AG04450 (cell line): ENCODE measurements around the gene GALNT2. TPM values are rescaled to one million over a fixed set of nuclear protein-coding genes. Genes with fewer than 3 reads are reported as not detected.

Experiments used
- CTCF ChIA-PET: fragments of 300-600, 350-600 bp; formaldehyde crosslinking; extraction: SDS; loops from one replicate; lab custom pipeline; 2022; ENCODE audit warnings: antibody characterized with exemption, inconsistent platforms; lab: Charles Lee
- POLR2A ChIA-PET: fragments of 350-600 bp; formaldehyde crosslinking; extraction: SDS; loops from one replicate; lab custom pipeline; 2021; ENCODE audit warnings: antibody characterized with exemption, inconsistent platforms; lab: Yijun Ruan, JAX
- DNase-seq: peaks from one replicate; pipeline ENCODE4 v3.0.0-alpha.2; 2011; ENCODE audit warnings: low read depth, low spot score
- H3K27ac ChIP-seq: one replicate; pipeline ENCODE4 v1.5.1; 2012; ENCODE audit warnings: low read depth, low read length, control low read depth
- H3K27me3 ChIP-seq: one replicate; pipeline ENCODE4 v1.6.0; 2012; ENCODE audit warnings: low read length; ENCODE audit not compliant: control insufficient read depth, insufficient read depth
- H3K4me3 ChIP-seq: 2 replicates; pipeline ENCODE4 v1.5.1; 2011; ENCODE audit warnings: mild to moderate bottlenecking, low read depth, low read length, control low read depth
- H3K9me3 ChIP-seq: 2 replicates; pipeline ENCODE4 v1.5.1; 2012; ENCODE audit warnings: low read length; ENCODE audit not compliant: control insufficient read depth, insufficient read depth
- CTCF ChIP-seq: IDR thresholded peaks from 2 replicates; pipeline ENCODE4 v1.5.1; 2011; ENCODE audit warnings: low read depth, low read length, control low read depth, inconsistent platforms
- polyA plus RNA-seq: library from polyadenylated mRNA; depleted of rRNA; stranded (reverse); fragments of >200 nt; gene quantifications from 2 replicates; pipeline ENCODE4 v1.2.3, GENCODE V29; 2011

The GALNT2 gene
- polyA plus RNA-seq, 1 experiment = 121 TPM

DNA sequence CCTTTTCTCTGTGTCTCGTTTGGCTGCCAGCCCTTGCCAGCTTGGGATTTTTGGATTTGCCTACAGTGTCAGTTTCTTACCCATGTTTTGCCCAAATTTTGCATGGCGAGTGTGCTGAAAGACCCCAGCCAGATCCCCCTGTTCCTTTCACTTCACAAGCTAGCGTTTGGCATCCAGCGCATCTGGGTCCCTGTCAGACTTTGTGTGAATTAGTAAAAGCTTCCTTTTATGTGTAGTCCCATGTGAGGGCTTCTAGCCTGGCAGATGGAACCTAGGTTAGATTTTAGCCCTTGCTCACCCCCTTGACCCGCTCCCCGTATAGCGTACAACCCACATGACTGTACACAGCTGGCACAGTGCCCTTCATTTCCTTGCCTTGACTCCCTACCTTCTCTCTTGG, 22.3 kb upstream of the GALNT2 start:
- H3K4me3 ChIP-seq = no peak overlapping the region
- TF ChIP-seq CTCF = no peak
- H3K27me3 ChIP-seq = peaks cover 9% of the 10 kb centered on the region
- POLR2A ChIA-PET = no interaction called here
- H3K9me3 ChIP-seq = no peaks in the 10 kb centered on the region
- no peak for DNase-seq
- no peak overlapping the region for H3K27ac ChIP-seq
- CTCF ChIA-PET = no interaction called here

- no peak for TF ChIP-seq CTCF
- H3K27me3 ChIP-seq = peaks cover 11% of the 10 kb centered on the region
- no peak for DNase-seq
- no peak overlapping the region for H3K27ac ChIP-seq
- H3K9me3 ChIP-seq = no peaks in the 10 kb centered on the region
- POLR2A ChIA-PET = no interaction called here
- H3K4me3 ChIP-seq = no peak overlapping the region
- CTCF ChIA-PET = no interaction called here
These were observed 19.7 kb upstream of the GALNT2 start for GRCh38 chr1:230047114-230047865.

DNA sequence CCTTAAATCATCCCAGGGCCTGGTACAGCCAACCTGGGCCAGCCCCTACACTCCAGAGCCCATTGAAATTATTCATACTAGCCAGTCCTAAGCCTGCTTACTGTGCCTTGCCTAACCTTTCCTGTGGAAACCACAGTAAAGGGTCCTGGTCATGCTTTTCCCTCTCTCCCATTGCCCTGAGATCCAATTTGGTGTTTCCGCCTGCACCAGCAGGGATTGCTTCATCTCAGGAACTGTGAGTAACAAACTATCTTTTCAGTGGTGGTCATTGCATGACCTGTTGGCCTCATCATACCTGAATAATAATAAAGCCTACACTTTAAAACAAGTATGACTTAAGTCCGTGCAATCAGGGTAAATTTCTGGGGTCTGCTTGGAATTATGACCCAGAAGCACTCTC, 18.7 kb upstream of the GALNT2 start:
- CTCF ChIA-PET = no interaction called here
- DNase-seq = no peak

DNA sequence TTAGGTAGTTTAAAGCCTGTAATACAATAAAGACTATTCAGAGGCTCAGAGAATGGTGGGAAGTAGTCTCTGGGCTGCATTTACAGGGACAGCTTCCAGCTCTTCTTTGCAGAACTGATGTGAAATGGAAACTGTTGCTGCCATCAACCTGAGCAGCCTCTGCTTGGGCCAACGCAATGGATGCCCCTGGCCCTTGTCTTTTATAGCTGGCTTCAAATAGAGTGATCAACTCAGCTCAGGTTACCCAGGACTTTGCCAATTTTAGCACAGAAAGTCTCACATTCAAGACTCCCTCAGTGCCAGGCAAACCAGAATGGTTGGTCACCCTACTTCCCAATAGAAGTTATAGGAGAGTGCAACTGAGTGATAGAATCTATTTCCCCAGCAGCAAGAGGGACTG, 18.1 kb upstream of the GALNT2 start:
- no peaks in the 10 kb centered on the region for H3K9me3 ChIP-seq
- H3K27me3 ChIP-seq = peaks cover 10% of the 10 kb centered on the region
- no peak overlapping the region for H3K27ac ChIP-seq
- ChIA-PET POLR2A (no interaction called here), CTCF (no interaction called here)
- TF ChIP-seq CTCF = no peak
- no peak overlapping the region for H3K4me3 ChIP-seq
- no peak for DNase-seq

More for the DNA sequence above, 18.7 kb upstream of the GALNT2 start:
- no peak overlapping the region for H3K27ac ChIP-seq
- TF ChIP-seq CTCF = no peak
- no peak overlapping the region for H3K4me3 ChIP-seq
- H3K9me3 ChIP-seq = no peaks in the 10 kb centered on the region
- POLR2A ChIA-PET = no interaction called here
- peaks cover 10% of the 10 kb centered on the region for H3K27me3 ChIP-seq

- H3K4me3 ChIP-seq = no peak overlapping the region
- POLR2A ChIA-PET = no interaction called here
- DNase-seq = no peak
- peaks cover 8% of the 10 kb centered on the region for H3K27me3 ChIP-seq
- no peak overlapping the region for H3K27ac ChIP-seq
- no peak for TF ChIP-seq CTCF
- CTCF ChIA-PET = no interaction called here
- no peaks in the 10 kb centered on the region for H3K9me3 ChIP-seq
These were observed 17.3 kb upstream of the GALNT2 start for GRCh38 chr1:230049731-230050130.
